K562 (cell line): ENCODE measurements around the gene NHLRC2. TPM values are rescaled to one million over a fixed set of nuclear protein-coding genes. Genes with fewer than 3 reads are reported as not detected.

Experiments
- ARID1B ChIP-seq: fragments of 450-650 bp; IDR thresholded peaks from 2 replicates; pipeline ENCODE4 v1.6.1; 2016; ENCODE audit warnings: antibody characterized with exemption, mild to moderate bottlenecking, inconsistent platforms
- CREB1 ChIP-seq, 2 experiments: sonication (generic) in 1 of 2; formaldehyde crosslinking in 1 of 2; IDR thresholded peaks; 2 replicates each; pipeline versions ENCODE4 v1.6.1 to v1.8.0; 2012 to 2022; ENCODE audit warnings: inconsistent platforms in 1 of 2, mild to moderate bottlenecking in 1 of 2, missing genetic modification reagents in 1 of 2, moderate library complexity in 1 of 2
- FIP1L1 ChIP-seq: fragments of 200-400 bp; formaldehyde crosslinking; IDR thresholded peaks from 2 replicates; pipeline ENCODE4 v1.6.1; 2018; ENCODE audit warnings: mild to moderate bottlenecking, low read depth, low read length; ENCODE audit not compliant: poor library complexity, severe bottlenecking
- GABPB1 ChIP-seq: sonication (generic); formaldehyde crosslinking; IDR thresholded peaks from 2 replicates; pipeline ENCODE4 v1.8.0; 2022; ENCODE audit warnings: mild to moderate bottlenecking, missing genetic modification reagents
- HSF4 ChIP-seq: fragments of 250-450 bp; sonication (Bioruptor Pico); IDR thresholded peaks from 2 replicates; pipeline ENCODE4 v2.1.2; 2022; ENCODE audit warnings: mild to moderate bottlenecking, moderate library complexity, borderline replicate concordance
- MGA ChIP-seq: fragments of 450-650 bp; IDR thresholded peaks from 2 replicates; pipeline ENCODE4 v1.6.1; 2016; ENCODE audit warnings: mild to moderate bottlenecking, moderate library complexity
- RBFOX2 ChIP-seq: fragments of 200-400 bp; formaldehyde crosslinking; IDR thresholded peaks from 2 replicates; pipeline ENCODE4 v1.6.1; 2017; ENCODE audit warnings: low read depth, mild to moderate bottlenecking, low read length, moderate library complexity
- SMAD4 ChIP-seq: fragments of 250-450 bp; sonication (Bioruptor Pico); conservative IDR thresholded peaks from 2 replicates; pipeline ENCODE4 v1.8.0; 2021; ENCODE audit warnings: inconsistent platforms, mild to moderate bottlenecking, moderate library complexity
- SMARCA5 ChIP-seq: fragments of 450-650 bp; IDR thresholded peaks from 2 replicates; pipeline ENCODE4 v1.6.1; 2016
- SRSF3 ChIP-seq: fragments of 200-400 bp; formaldehyde crosslinking; IDR thresholded peaks from 2 replicates; pipeline ENCODE4 v1.6.1; 2016; ENCODE audit warnings: mild to moderate bottlenecking, low read length, moderate library complexity; ENCODE audit not compliant: insufficient read depth
- TAL1 ChIP-seq: fragments of 450-650 bp; IDR thresholded peaks from 2 replicates; pipeline ENCODE4 v1.6.1; 2016; ENCODE audit warnings: mild to moderate bottlenecking
- TCF15 ChIP-seq: fragments of 250-450 bp; sonication (Bioruptor Pico); IDR thresholded peaks from 2 replicates; pipeline ENCODE4 v1.8.0; 2022; ENCODE audit warnings: moderate library complexity, mild to moderate bottlenecking, inconsistent platforms
- ZNF79 ChIP-seq: fragments of 250-450 bp; sonication (Bioruptor Pico); IDR thresholded peaks from 2 replicates; pipeline ENCODE4 v1.4.0; 2020; ENCODE audit warnings: low read depth, mild to moderate bottlenecking, moderate library complexity
- polyA plus RNA-seq, 8 experiments: library from polyadenylated mRNA; depleted of rRNA in 4 of 8; stranded (reverse) in 5 of 8; unstranded in 3 of 8; fragments of >200 nt; fragmentation: Nextera tagmentation in 2 of 8; fragmentation: Illumina TruSeq in 1 of 8; extraction: Ambion mirVana in 2 of 8; extraction: Trizol in 1 of 8; gene quantifications; 2 replicates each; pipeline versions ENCODE4 v1.2.1 to v1.2.3, GENCODE V29; 2011 to 2014; ENCODE audit warnings: inconsistent platforms in 1 of 8, missing spikeins in 1 of 8
- total RNA-seq, 7 experiments: library from RNA; depleted of rRNA in 6 of 7; stranded (reverse); fragments of >200 nt in 6 of 7; fragmentation: Illumina TruSeq in 2 of 7; extraction: Trizol in 2 of 7; gene quantifications; 2 replicates each; pipeline versions ENCODE4 v1.2.1 to v1.2.3, GENCODE V29; 2011 to 2021; ENCODE audit warnings: low replicate concordance in 1 of 7
- TF ChIP-seq, protein P1 (sequence below): fragments of 450-650 bp; formaldehyde crosslinking; IDR thresholded peaks from 2 replicates; pipeline ENCODE4 v1.4.0; 2020; ENCODE audit warnings: mild to moderate bottlenecking, moderate library complexity

NHLRC2 gene
- total and polyA plus RNA-seq, 9 of the 15 experiments (the other 6 are each of a cell fraction or from before 2014, with no cell fraction given), result 1.5 to 22.4 (median 10.3) TPM

GRCh38 chr10:113854761-113855588 is 514 bp downstream of the NHLRC2 start (continued):
- TF ChIP-seq FIP1L1 (peak; percentile 32), SRSF3 (no peak), MGA (peak; percentile 64), ARID1B (peak; percentile 10; the same call in 1 of the 2 replicates), ZNF79 (CRISPR knock-in tag) (no peak), RBFOX2 (peak; percentile 84), TCF15 (CRISPR knock-in tag) (no peak), CREB1 (IDR thresholded peaks at IDR 0.05) (no peak), CREB1 (CRISPR knock-in tag; IDR thresholded peaks at IDR 0.05) (no peak), GABPB1 (CRISPR knock-in tag) (peak; percentile 69), TAL1 (no peak), HSF4 (CRISPR knock-in tag) (no peak), SMARCA5 (no peak), SMAD4 (CRISPR knock-in tag) (0 out of 2 replicates have a peak, but pooled peaks have one; percentile 28)
- TF ChIP-seq, protein P1, sequence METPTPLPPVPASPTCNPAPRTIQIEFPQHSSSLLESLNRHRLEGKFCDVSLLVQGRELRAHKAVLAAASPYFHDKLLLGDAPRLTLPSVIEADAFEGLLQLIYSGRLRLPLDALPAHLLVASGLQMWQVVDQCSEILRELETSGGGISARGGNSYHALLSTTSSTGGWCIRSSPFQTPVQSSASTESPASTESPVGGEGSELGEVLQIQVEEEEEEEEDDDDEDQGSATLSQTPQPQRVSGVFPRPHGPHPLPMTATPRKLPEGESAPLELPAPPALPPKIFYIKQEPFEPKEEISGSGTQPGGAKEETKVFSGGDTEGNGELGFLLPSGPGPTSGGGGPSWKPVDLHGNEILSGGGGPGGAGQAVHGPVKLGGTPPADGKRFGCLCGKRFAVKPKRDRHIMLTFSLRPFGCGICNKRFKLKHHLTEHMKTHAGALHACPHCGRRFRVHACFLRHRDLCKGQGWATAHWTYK (CRISPR knock-in tag), result no peak
